OCI-LY1 (cell line): ENCODE results near the gene IARS1.

Source experiments
- H2AFZ ChIP-seq: fragments of 200-600 bp; sonication (generic), shearing (Covaris generic); 2 replicates; pipeline ENCODE4 v1.6.0; 2014; ENCODE audit warnings: antibody characterized with exemption, mild to moderate bottlenecking, low read length
- H3F3A ChIP-seq: fragments of 200-600 bp; sonication (generic), shearing (Covaris generic); 2 replicates; pipeline ENCODE4 v1.6.0; 2014; ENCODE audit warnings: mild to moderate bottlenecking, antibody characterized with exemption, low read length, moderate library complexity; ENCODE audit not compliant: insufficient read depth
- H3K27ac ChIP-seq: fragments of 200-600 bp; sonication (generic); 2 replicates; pipeline ENCODE4 v1.5.1; 2014; ENCODE audit warnings: low read length, mixed run types, mild to moderate bottlenecking, low read depth; ENCODE audit not compliant: poor library complexity, severe bottlenecking
- H3K27me3 ChIP-seq: fragments of 200-600 bp; sonication (generic); 2 replicates; pipeline ENCODE4 v1.6.0; 2014; ENCODE audit warnings: antibody characterized with exemption, mild to moderate bottlenecking, low read length, moderate library complexity; ENCODE audit not compliant: insufficient read depth
- H3K36me3 ChIP-seq: fragments of 200-600 bp; sonication (generic); 2 replicates; pipeline ENCODE4 v1.6.1; 2014; ENCODE audit warnings: mild to moderate bottlenecking, antibody characterized with exemption, low read length, moderate library complexity, mixed read lengths; ENCODE audit not compliant: insufficient read depth
- H3K4me1 ChIP-seq: fragments of 200-600 bp; sonication (generic); 2 replicates; pipeline ENCODE4 v1.5.1; 2014; ENCODE audit warnings: mild to moderate bottlenecking, low read length, moderate library complexity; ENCODE audit not compliant: insufficient read depth, severe bottlenecking
- H3K4me2 ChIP-seq: fragments of 200-600 bp; sonication (generic), shearing (Covaris generic); 2 replicates; pipeline ENCODE4 v1.6.1; 2014; ENCODE audit warnings: low read length
- H3K4me3 ChIP-seq: fragments of 200-600 bp; sonication (generic); 2 replicates; pipeline ENCODE4 v1.5.1; 2014; ENCODE audit warnings: low read length, low read depth, mild to moderate bottlenecking, mixed read lengths; ENCODE audit not compliant: poor library complexity, severe bottlenecking
- H3K79me2 ChIP-seq: fragments of 200-600 bp; shearing (Covaris generic); 2 replicates; pipeline ENCODE4 v1.6.1; 2016; ENCODE audit warnings: mixed run types, low read length, mixed read lengths; ENCODE audit not compliant: insufficient read depth
- H3K9ac ChIP-seq: fragments of 200-600 bp; sonication (generic), shearing (Covaris generic); 2 replicates; pipeline ENCODE4 v1.6.1; 2014; ENCODE audit warnings: mild to moderate bottlenecking, low read length, mixed read lengths
- H3K9me2 ChIP-seq: fragments of 200-600 bp; sonication (generic), shearing (Covaris generic); 2 replicates; pipeline ENCODE4 v1.6.1; 2014; ENCODE audit warnings: low read depth, mild to moderate bottlenecking, low read length, mixed read lengths
- H3K9me3 ChIP-seq: fragments of 200-600 bp; shearing (Covaris generic); 2 replicates; pipeline ENCODE4 v1.6.1; 2014; ENCODE audit warnings: low read length, mixed read lengths
- H4K20me1 ChIP-seq: fragments of 200-600 bp; sonication (generic), shearing (Covaris generic); 2 replicates; pipeline ENCODE4 v1.6.0; 2016; ENCODE audit warnings: mild to moderate bottlenecking, low read length; ENCODE audit not compliant: insufficient read depth
- EZH2 ChIP-seq: fragments of 200-600 bp; sonication (generic), shearing (Covaris generic); IDR thresholded peaks from 2 replicates; pipeline ENCODE4 v1.8.0; 2017; ENCODE audit warnings: borderline replicate concordance, mixed run types, mild to moderate bottlenecking, antibody characterized with exemption, low read length, moderate library complexity, mixed read lengths
- TF ChIP-seq, protein P1 (sequence below): fragments of 200-600 bp; sonication (generic), shearing (Covaris generic); IDR thresholded peaks from 2 replicates; pipeline ENCODE4 v1.5.1; 2017; ENCODE audit warnings: mild to moderate bottlenecking, antibody characterized with exemption, low read length, moderate library complexity, mixed read lengths

The IARS1 gene

DNA sequence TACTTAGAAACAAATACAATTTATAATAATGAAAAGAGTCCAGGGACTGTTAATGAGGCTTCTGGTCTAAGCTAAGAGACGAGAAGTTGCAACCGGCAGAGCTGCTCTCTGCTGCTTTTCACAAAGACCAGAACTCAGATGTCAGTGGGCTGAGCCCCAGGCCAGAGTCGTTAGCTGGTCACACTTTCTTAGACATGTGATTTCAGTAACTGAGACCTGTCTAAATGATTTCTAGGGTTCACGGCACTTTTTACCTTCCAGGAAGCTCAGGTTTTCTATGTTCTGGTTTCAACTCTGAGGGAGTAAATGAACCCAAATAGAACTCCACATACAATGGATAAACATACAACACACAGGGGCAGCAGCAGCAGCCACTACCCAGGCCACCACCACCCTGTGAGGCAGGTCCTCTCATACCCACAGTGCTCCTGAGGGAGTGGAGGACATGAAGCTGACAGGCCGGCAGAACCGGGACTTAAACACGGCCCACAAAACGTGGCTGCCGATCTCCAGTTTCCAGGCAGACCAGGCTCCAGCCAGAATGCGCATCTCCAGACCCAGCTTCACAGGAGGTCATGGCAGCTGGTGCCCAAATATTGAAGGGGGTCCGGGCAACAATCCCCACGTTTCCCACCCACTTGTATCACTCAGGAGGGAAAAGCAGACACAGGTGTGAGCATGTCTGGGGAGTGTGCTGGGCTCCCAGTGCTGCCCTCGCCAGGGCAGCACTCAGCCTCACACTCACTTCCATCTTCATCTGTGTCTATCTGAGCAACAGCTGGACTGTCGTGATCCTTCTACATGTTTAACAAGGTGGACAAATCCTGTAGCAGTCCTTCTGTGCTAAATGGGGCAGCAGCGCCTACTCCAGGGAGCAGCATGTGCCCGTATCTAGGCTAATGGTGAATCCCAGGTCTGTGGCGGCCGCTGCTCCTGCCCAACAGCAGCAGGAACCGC lies 38.8 kb downstream of the IARS1 start:
- Histone ChIP-seq H3K9me3 (no peaks in the 10 kb centered on the region), H3K27ac (no peak overlapping the region), H3K4me3 (no peak overlapping the region), H3K79me2 (no peaks in the 10 kb centered on the region), H3K4me1 (no peaks in the 10 kb centered on the region), H3F3A (no peaks in the 10 kb centered on the region), H3K36me3 (peaks cover 99% of the 10 kb centered on the region), H3K9me2 (no peaks in the 10 kb centered on the region), H3K4me2 (no peak overlapping the region), H3K27me3 (no peaks in the 10 kb centered on the region), H4K20me1 (no peaks in the 10 kb centered on the region), H3K9ac (no peak overlapping the region), H2AFZ (no peak overlapping the region)
- TF ChIP-seq EZH2, result no peak
- TF ChIP-seq, protein P1, sequence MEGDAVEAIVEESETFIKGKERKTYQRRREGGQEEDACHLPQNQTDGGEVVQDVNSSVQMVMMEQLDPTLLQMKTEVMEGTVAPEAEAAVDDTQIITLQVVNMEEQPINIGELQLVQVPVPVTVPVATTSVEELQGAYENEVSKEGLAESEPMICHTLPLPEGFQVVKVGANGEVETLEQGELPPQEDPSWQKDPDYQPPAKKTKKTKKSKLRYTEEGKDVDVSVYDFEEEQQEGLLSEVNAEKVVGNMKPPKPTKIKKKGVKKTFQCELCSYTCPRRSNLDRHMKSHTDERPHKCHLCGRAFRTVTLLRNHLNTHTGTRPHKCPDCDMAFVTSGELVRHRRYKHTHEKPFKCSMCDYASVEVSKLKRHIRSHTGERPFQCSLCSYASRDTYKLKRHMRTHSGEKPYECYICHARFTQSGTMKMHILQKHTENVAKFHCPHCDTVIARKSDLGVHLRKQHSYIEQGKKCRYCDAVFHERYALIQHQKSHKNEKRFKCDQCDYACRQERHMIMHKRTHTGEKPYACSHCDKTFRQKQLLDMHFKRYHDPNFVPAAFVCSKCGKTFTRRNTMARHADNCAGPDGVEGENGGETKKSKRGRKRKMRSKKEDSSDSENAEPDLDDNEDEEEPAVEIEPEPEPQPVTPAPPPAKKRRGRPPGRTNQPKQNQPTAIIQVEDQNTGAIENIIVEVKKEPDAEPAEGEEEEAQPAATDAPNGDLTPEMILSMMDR, result no peak

DNA sequence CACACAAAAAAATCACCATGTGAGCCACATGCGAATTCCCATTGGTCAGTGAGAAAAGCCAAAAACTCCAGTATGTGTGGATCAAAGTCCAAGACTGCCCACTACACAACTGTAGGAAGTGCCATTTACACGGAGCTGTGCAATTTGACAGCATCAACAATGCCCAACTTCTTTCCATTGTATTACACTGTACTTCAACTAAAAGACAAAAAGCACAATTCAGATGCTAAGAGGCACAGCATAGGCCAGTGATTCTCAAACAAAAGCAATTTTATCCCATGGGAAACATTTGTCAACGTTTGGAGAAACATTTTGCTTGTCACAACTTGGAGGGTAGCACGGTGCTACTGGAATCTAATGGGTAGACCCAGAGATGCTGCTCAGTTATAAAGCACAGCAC lies 39.8 kb downstream of the IARS1 start:
- no peaks in the 10 kb centered on the region for H3K79me2 ChIP-seq
- no peaks in the 10 kb centered on the region for H3K4me1 ChIP-seq
- H2AFZ ChIP-seq, result no peak overlapping the region
- no peak overlapping the region for H3K9ac ChIP-seq
- H3K27ac ChIP-seq, result no peak overlapping the region
- H3K9me3 ChIP-seq, result no peaks in the 10 kb centered on the region
- no peaks in the 10 kb centered on the region for H4K20me1 ChIP-seq
- no peak overlapping the region for H3K4me2 ChIP-seq
- H3K36me3 ChIP-seq, result peaks cover 99% of the 10 kb centered on the region
- H3K4me3 ChIP-seq, result no peak overlapping the region
- TF ChIP-seq, protein P1, result no peak
- no peaks in the 10 kb centered on the region for H3F3A ChIP-seq
- H3K9me2 ChIP-seq, result no peaks in the 10 kb centered on the region
- no peaks in the 10 kb centered on the region for H3K27me3 ChIP-seq

DNA sequence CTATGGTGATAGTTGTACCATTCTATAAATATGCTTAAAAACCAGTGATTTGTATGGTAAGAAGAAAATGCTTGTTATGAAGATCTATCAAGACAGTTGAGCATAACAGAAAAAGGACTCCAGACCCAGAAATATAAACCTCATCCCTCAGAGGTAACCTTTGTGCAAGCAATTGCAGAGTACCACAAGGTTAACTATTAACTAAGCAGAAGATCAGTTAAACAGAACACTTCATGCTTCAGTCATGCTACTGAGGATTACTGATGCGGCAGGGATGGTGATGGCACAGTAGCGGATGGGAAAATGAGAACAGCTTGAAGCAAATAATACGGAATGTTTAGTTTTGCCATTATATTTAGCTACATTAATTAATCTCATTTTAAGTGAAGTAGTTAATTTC lies 45.5 kb downstream of the IARS1 start:
- no peaks in the 10 kb centered on the region for H3K9me3 ChIP-seq
- no peaks in the 10 kb centered on the region for H3K4me1 ChIP-seq
- TF ChIP-seq, protein P1, result no peak
- no peak for TF ChIP-seq EZH2
- no peak overlapping the region for H2AFZ ChIP-seq
- no peak overlapping the region for H3K9ac ChIP-seq
- no peak overlapping the region for H3K4me2 ChIP-seq
- no peaks in the 10 kb centered on the region for H3K79me2 ChIP-seq
- no peaks in the 10 kb centered on the region for H3K27me3 ChIP-seq
- no peaks in the 10 kb centered on the region for H3F3A ChIP-seq
- no peak overlapping the region for H3K4me3 ChIP-seq
- H3K9me2 ChIP-seq, result no peaks in the 10 kb centered on the region
- no peaks in the 10 kb centered on the region for H4K20me1 ChIP-seq
- no peak overlapping the region for H3K27ac ChIP-seq
- H3K36me3 ChIP-seq, result peaks cover 100% of the 10 kb centered on the region
